K562 (cell line): ENCODE measurements around the gene OXNAD1. TPM values are rescaled to one million over a fixed set of nuclear protein-coding genes. Genes with fewer than 3 reads are reported as not detected.

Experiments used
- ARID3A ChIP-seq: IDR thresholded peaks from 2 replicates; pipeline ENCODE4 v1.6.1; 2012; ENCODE audit warnings: low read depth, low read length, improper control_type of control experiment, borderline replicate concordance
- CREM ChIP-seq: IDR thresholded peaks from 2 replicates; pipeline ENCODE4 v1.6.1; 2014; ENCODE audit warnings: antibody characterized with exemption, low read depth
- E2F1 ChIP-seq: sonication (generic); formaldehyde crosslinking; IDR thresholded peaks from 2 replicates; pipeline ENCODE4 v1.8.1; 2023; ENCODE audit warnings: mild to moderate bottlenecking, missing genetic modification reagents, moderate library complexity
- ESRRA ChIP-seq: fragments of 450-650 bp; IDR thresholded peaks from 2 replicates; pipeline ENCODE4 v1.6.1; 2014; ENCODE audit warnings: low read depth, mild to moderate bottlenecking, moderate library complexity, borderline replicate concordance
- FOXP1 ChIP-seq: sonication (generic); formaldehyde crosslinking; IDR thresholded peaks from 2 replicates; pipeline ENCODE4 v1.8.0; 2022; ENCODE audit warnings: mild to moderate bottlenecking, missing genetic modification reagents
- ILF3 ChIP-seq: fragments of 450-650 bp; IDR thresholded peaks from 2 replicates; pipeline ENCODE4 v1.6.1; 2018; ENCODE audit warnings: antibody characterized with exemption, mild to moderate bottlenecking, moderate library complexity, borderline replicate concordance
- JUND ChIP-seq, 2 experiments: IDR thresholded peaks; 2 replicates in 1 of 2; 3 replicates in 1 of 2; pipeline ENCODE4 v1.6.1; 2011; ENCODE audit warnings: borderline replicate concordance in 2 of 2, low read depth in 2 of 2, low read length in 2 of 2, improper control_type of control experiment in 1 of 2, missing biosample characterization in 1 of 2, missing genetic modification characterization in 1 of 2, missing genetic modification reagents in 1 of 2
- MAZ ChIP-seq, 2 experiments: fragments of 450-650 bp in 1 of 2; sonication (generic) in 1 of 2; formaldehyde crosslinking; IDR thresholded peaks in 1 of 2; conservative IDR thresholded peaks in 1 of 2; 2 replicates each; pipeline versions ENCODE4 v1.4.0 to v1.5.0; 2020; ENCODE audit warnings: mild to moderate bottlenecking in 1 of 2, missing genetic modification reagents in 1 of 2
- NBN ChIP-seq: fragments of 450-650 bp; IDR thresholded peaks from 2 replicates; pipeline ENCODE4 v1.6.1; 2016; ENCODE audit warnings: low read depth, mild to moderate bottlenecking
- NFE2 ChIP-seq: IDR thresholded peaks from 2 replicates; pipeline ENCODE4 v1.6.1; 2014; ENCODE audit warnings: antibody characterized with exemption, low read depth
- NR4A1 ChIP-seq, 2 experiments: fragments of 250-450 bp in 1 of 2; fragments of 450-650 bp in 1 of 2; sonication (Bioruptor Pico) in 1 of 2; IDR thresholded peaks; 2 replicates each; pipeline versions ENCODE4 v1.4.0 to v1.6.1; 2016 to 2020; ENCODE audit warnings: mild to moderate bottlenecking in 2 of 2, missing compliant biosample characterization in 1 of 2, missing genetic modification characterization in 1 of 2, moderate library complexity in 1 of 2
- PHB2 ChIP-seq: fragments of 450-650 bp; IDR thresholded peaks from 2 replicates; pipeline ENCODE4 v1.6.1; 2017; ENCODE audit warnings: low read depth
- PHF8 ChIP-seq: fragments of 200-600 bp; sonication (generic); IDR thresholded peaks from 2 replicates; pipeline ENCODE4 v1.6.1; 2012; ENCODE audit warnings: mixed run types, mild to moderate bottlenecking, inconsistent platforms, low read length, moderate library complexity, borderline replicate concordance
- PKNOX1 ChIP-seq: fragments of 450-650 bp; IDR thresholded peaks from 2 replicates; pipeline ENCODE4 v1.6.1; 2016
- RAD21 ChIP-seq, 2 experiments: fragments of 250-450 bp in 1 of 2; fragments of 450-650 bp in 1 of 2; sonication (Bioruptor Pico) in 1 of 2; formaldehyde crosslinking in 1 of 2; IDR thresholded peaks in 1 of 2; conservative IDR thresholded peaks in 1 of 2; 2 replicates each; pipeline versions ENCODE4 v1.4.0 to v1.8.0; 2020 to 2022; ENCODE audit warnings: mild to moderate bottlenecking in 2 of 2, moderate library complexity in 1 of 2
- RBM22 ChIP-seq: fragments of 200-400 bp; formaldehyde crosslinking; IDR thresholded peaks from 2 replicates; pipeline ENCODE4 v1.6.1; 2018; ENCODE audit warnings: low read length, low read depth; ENCODE audit not compliant: poor library complexity, severe bottlenecking
- RNF2 ChIP-seq: sonication (generic); IDR thresholded peaks from 2 replicates; pipeline ENCODE4 v1.6.1; 2016
- STAG1 ChIP-seq: sonication (generic); formaldehyde crosslinking; IDR thresholded peaks from 2 replicates; pipeline ENCODE4 v1.5.0; 2020; ENCODE audit warnings: missing genetic modification reagents, borderline replicate concordance
- ZNF239 ChIP-seq: fragments of 250-450 bp; sonication (Bioruptor Pico); IDR thresholded peaks from 2 replicates; pipeline ENCODE4 v1.4.0; 2020; ENCODE audit warnings: mild to moderate bottlenecking
- ZNF584 ChIP-seq: fragments of 200-800 bp; sonication (Bioruptor generic); IDR thresholded peaks from 2 replicates; pipeline ENCODE4 v1.6.1; 2016; ENCODE audit warnings: low read depth, mild to moderate bottlenecking, missing genetic modification characterization, missing compliant biosample characterization
- polyA plus RNA-seq, 8 experiments: library from polyadenylated mRNA; depleted of rRNA in 4 of 8; stranded (reverse) in 5 of 8; unstranded in 3 of 8; fragments of >200 nt; fragmentation: Nextera tagmentation in 2 of 8; fragmentation: Illumina TruSeq in 1 of 8; extraction: Ambion mirVana in 2 of 8; extraction: Trizol in 1 of 8; gene quantifications; 2 replicates each; pipeline versions ENCODE4 v1.2.1 to v1.2.3, GENCODE V29; 2011 to 2014; ENCODE audit warnings: inconsistent platforms in 1 of 8, missing spikeins in 1 of 8
- total RNA-seq, 7 experiments: library from RNA; depleted of rRNA in 6 of 7; stranded (reverse); fragments of >200 nt in 6 of 7; fragmentation: Illumina TruSeq in 2 of 7; extraction: Trizol in 2 of 7; gene quantifications; 2 replicates each; pipeline versions ENCODE4 v1.2.1 to v1.2.3, GENCODE V29; 2011 to 2021; ENCODE audit warnings: low replicate concordance in 1 of 7

The OXNAD1 gene
- total and polyA plus RNA-seq, 9 of the 15 experiments (the other 6 are each of a cell fraction or from before 2014, with no cell fraction given) = 12.8 to 44.4 (median 41.1) TPM

- TF ChIP-seq NR4A1 (CRISPR knock-in tag; IDR thresholded peaks at IDR 0.05) = no peak
- no peak for TF ChIP-seq NR4A1 (tag; IDR thresholded peaks at IDR 0.05)
- peak; percentile 48; the same call in 1 of the 2 replicates for TF ChIP-seq JUND (IDR thresholded peaks at IDR 0.05; ENCODE audit: borderline replicate concordance, low read depth, low read length)
- TF ChIP-seq JUND (tag; IDR thresholded peaks at IDR 0.05; ENCODE audit: borderline replicate concordance, low read depth, low read length) = no peak; the same call in 2 of the 3 replicates
- peak; percentile 84; the same call in 1 of the 2 replicates for TF ChIP-seq STAG1
- TF ChIP-seq PHF8 = peak; percentile 17; the same call in 1 of the 2 replicates
- no peak for TF ChIP-seq E2F1 (CRISPR knock-in tag)
- TF ChIP-seq ILF3 = no peak
- TF ChIP-seq ARID3A = 0 out of 2 replicates have a peak, but pooled peaks have one; percentile 22
- peak; percentile 94 to 95 for TF ChIP-seq RAD21 (CRISPR knock-in tag; conservative IDR thresholded peaks at IDR 0.05 in 1 of 2, IDR thresholded peaks at IDR 0.05 in 1 of 2)
- TF ChIP-seq RBM22 = no peak
- peak; percentile 64; the same call in 1 of the 2 replicates for TF ChIP-seq ESRRA
- peak; percentile 17; the same call in 1 of the 2 replicates for TF ChIP-seq RNF2
- TF ChIP-seq CREM = peak; percentile 55; the same call in 1 of the 2 replicates
- no peak for TF ChIP-seq PHB2
- TF ChIP-seq NBN = peak; percentile 23; the same call in 1 of the 2 replicates
- peak; percentile 67 for TF ChIP-seq PKNOX1
- TF ChIP-seq FOXP1 (CRISPR knock-in tag) = 0 out of 2 replicates have a peak, but pooled peaks have one; percentile 34
- TF ChIP-seq NFE2 = no peak
- TF ChIP-seq ZNF584 = no peak
- no peak for TF ChIP-seq ZNF239 (CRISPR knock-in tag)
- 0 out of 4 replicates have a peak, but pooled peaks of 1 of the 2 experiments have one; percentile 29 for TF ChIP-seq MAZ (CRISPR knock-in tag; conservative IDR thresholded peaks at IDR 0.05 in 1 of 2, IDR thresholded peaks at IDR 0.05 in 1 of 2)
Measured at GRCh38 chr3:16247282-16248061, 17.5 kb upstream of the OXNAD1 start (continued).
